HG03354 (cell line): ENCODE results near the gene FAM131A.
"Not testable (repeated sequence)": the region's sequence is repeated elsewhere in the genome, so short reads cannot be mapped to it uniquely, and the experiment has no call there.

Source experiments
- ATAC-seq: cut with Tn5 transposase; IDR thresholded peaks from one replicate; pipeline ENCODE4 v1.9.1; 2021; ENCODE audit warnings: mild to moderate bottlenecking; ENCODE audit not compliant: unreplicated experiment, poor library complexity, severe bottlenecking

FAM131A gene

GRCh38 chr3:184337981-184338380, 581 bp downstream of the FAM131A start:
- no peak for ATAC-seq

- no peak for ATAC-seq
These were observed 1.1 kb downstream of the FAM131A start for GRCh38 chr3:184338511-184338945.

GRCh38 chr3:184339001-184339400, 1.6 kb downstream of the FAM131A start:
- ATAC-seq, result no peak

- not testable (repeated sequence) for ATAC-seq
These were observed 2.2 kb downstream of the FAM131A start for GRCh38 chr3:184339451-184340135.

- ATAC-seq, result no peak
These were observed 4.5 kb downstream of the FAM131A start for GRCh38 chr3:184341925-184342324.

- ATAC-seq, result no peak
These were observed 5.9 kb downstream of the FAM131A start for GRCh38 chr3:184343200-184343876.

- no peak for ATAC-seq
These were observed 7.3 kb downstream of the FAM131A start for GRCh38 chr3:184344579-184345316.

- ATAC-seq, result no peak
These were observed 8.1 kb downstream of the FAM131A start for GRCh38 chr3:184345317-184346144.

GRCh38 chr3:184346480-184347190, 9.2 kb downstream of the FAM131A start:
- ATAC-seq, result no peak

GRCh38 chr3:184347321-184348056, 10.1 kb downstream of the FAM131A start:
- no peak for ATAC-seq

GRCh38 chr3:184348057-184348382, 10.6 kb downstream of the FAM131A start:
- no peak for ATAC-seq

- ATAC-seq, result no peak
These were observed 12.4 kb downstream of the FAM131A start for GRCh38 chr3:184349563-184350470.

GRCh38 chr3:184350618-184351017, 13.2 kb downstream of the FAM131A start:
- no peak for ATAC-seq

- no peak for ATAC-seq
These were observed 14.2 kb downstream of the FAM131A start for GRCh38 chr3:184351511-184352148.

- no peak for ATAC-seq
These were observed 14.9 kb downstream of the FAM131A start for GRCh38 chr3:184352149-184352785.

- no peak for ATAC-seq
These were observed 15.6 kb downstream of the FAM131A start for GRCh38 chr3:184352897-184353545.
